ENCODE data around the gene SLC38A6. TPM values are rescaled to one million over a fixed set of nuclear protein-coding genes. Genes with fewer than 3 reads are reported as not detected.

Gene SLC38A6
- total and polyA plus RNA-seq, 2 of the 13 experiments (the other 11 are each of a cell fraction or from before 2014, with no cell fraction given) = 6.9 to 22.1 TPM

- TF ChIP-seq ZNF281 (CRISPR knock-in tag; IDR thresholded peaks at IDR 0.05; ENCODE audit: borderline replicate concordance) = no peak
These were observed 107.0 kb downstream of the SLC38A6 start (continued) for GRCh38 chr14:61088081-61088480.

GRCh38 chr14:61089126-61089750 lies 108.2 kb downstream of the SLC38A6 start:
- Histone ChIP-seq H3K36me3 (replicated peaks in 1 of 2; ENCODE audit: control insufficient read depth in 1 of 2, insufficient read depth in 2 of 2, low read length in 2 of 2) (no peaks in the 10 kb centered on the region), H3K27me3 (ENCODE audit: control insufficient read depth in 1 of 2, insufficient read depth in 2 of 2, low read length in 2 of 2) (no peaks in the 10 kb centered on the region), H2AFZ (ENCODE audit: low read length) (no peak overlapping the region), H3K9me3 (ENCODE audit: low read length) (no peaks in the 10 kb centered on the region), H3K9ac (ENCODE audit: insufficient read depth, low read depth, low read length) (no peak overlapping the region), H3K4me1 (ENCODE audit: insufficient read depth, low read length) (0 out of 2 replicates have a peak, but pooled peaks cover 11% of the 10 kb centered on the region), H4K20me1 (ENCODE audit: insufficient read depth, low read length) (no peaks in the 10 kb centered on the region), H3K79me2 (ENCODE audit: insufficient read depth, low read length) (no peaks in the 10 kb centered on the region), H3K27ac (ENCODE audit: extremely low read length, insufficient read depth, low read length) (no peak overlapping the region), H3K4me3 (replicated peaks in 1 of 3; ENCODE audit: insufficient read depth in 1 of 3, low read depth in 2 of 3, low read length in 3 of 3) (no peak overlapping the region), H3K4me2 (ENCODE audit: low read depth, low read length) (no peak overlapping the region)
- 92% methylated on average over 2 of the region's 2 CpGs for WGBS (ENCODE audit: low lambda C conversion rate)
- in situ Hi-C loops (cut with HindIII; ENCODE audit: extremely low pct_ligation_motif_present, low pct_unique_long_range_greater_than_20kb) = no loop called here
- no peak for DNase-seq (ENCODE audit: low spot score)
- intact Hi-C loops (cut with micrococcal nuclease; ENCODE audit: unreplicated experiment) = no loop called here
- no peak for ATAC-seq
- FAIRE-seq = no peak
- BruUV-seq (replicated peaks) = no TSS peak
- ChIA-PET CTCF (ENCODE audit: low intra/inter-chr PET ratio, low total read pairs) (no interaction called here), POLR2A (no interaction called here)
- TF ChIP-seq KAT2B (IDR thresholded peaks at IDR 0.05; ENCODE audit: borderline replicate concordance, low read depth, low read length) (no peak), ZNF225 (CRISPR knock-in tag; IDR thresholded peaks at IDR 0.05) (no peak), SMYD3 (CRISPR knock-in tag; IDR thresholded peaks at IDR 0.05) (no peak), RXRA (CRISPR knock-in tag; IDR thresholded peaks at IDR 0.05) (no peak), ZNF883 (CRISPR knock-in tag; IDR thresholded peaks at IDR 0.05; ENCODE audit: not compliant biosample characterization) (no peak), TP53 (CRISPR knock-in tag; conservative IDR thresholded peaks at IDR 0.05) (no peak), ZNF18 (CRISPR knock-in tag; IDR thresholded peaks at IDR 0.05; ENCODE audit: insufficient replicate concordance) (no peak), GMEB2 (CRISPR knock-in tag; IDR thresholded peaks at IDR 0.05; ENCODE audit: low read depth) (no peak), ZZZ3 (CRISPR knock-in tag; IDR thresholded peaks at IDR 0.05; ENCODE audit: borderline replicate concordance) (no peak), TFAP4 (IDR thresholded peaks at IDR 0.05; ENCODE audit: borderline replicate concordance, low read depth) (no peak), ADNP (CRISPR knock-in tag; IDR thresholded peaks at IDR 0.05) (no peak), ZNF510 (CRISPR knock-in tag; IDR thresholded peaks at IDR 0.05; ENCODE audit: low read depth) (no peak), ZSCAN31 (CRISPR knock-in tag; IDR thresholded peaks at IDR 0.05; ENCODE audit: low read depth) (no peak), ZNF329 (CRISPR knock-in tag; IDR thresholded peaks at IDR 0.05; ENCODE audit: low read depth) (no peak), ZBTB3 (CRISPR knock-in tag; IDR thresholded peaks at IDR 0.05; ENCODE audit: borderline replicate concordance, low read depth) (no peak), BCL6 (CRISPR knock-in tag; IDR thresholded peaks at IDR 0.05) (no peak)

Data from HepG2 (cell line).